ENCODE measurements around the gene CELF2.

Gene CELF2

GRCh38 chr10:11058965-11059364, 41.3 kb downstream of the CELF2 start:
- peak; percentile 31 for DNase-seq (ENCODE audit: low read depth)

DNA sequence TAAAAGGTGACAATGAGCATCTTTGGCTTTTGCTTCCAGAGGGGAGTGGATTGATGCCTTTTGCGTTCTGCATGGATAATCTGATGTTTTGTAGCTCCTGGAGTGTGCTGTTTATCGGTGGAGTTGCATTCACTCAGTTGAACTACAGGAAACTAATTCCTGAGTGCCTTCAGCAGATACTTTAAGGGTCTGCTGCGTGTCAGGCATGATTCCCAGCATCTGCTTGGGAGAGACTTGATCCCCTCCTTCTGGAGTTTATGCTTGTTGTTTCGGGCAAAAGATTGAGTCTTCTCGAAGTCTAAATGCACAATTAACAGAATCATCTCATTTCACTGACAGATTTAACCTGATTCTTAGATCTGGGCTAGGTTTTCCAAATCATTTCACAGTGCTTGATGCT, 46.2 kb downstream of the CELF2 start:
- DNase-seq (ENCODE audit: low read depth) = no peak

DNA sequence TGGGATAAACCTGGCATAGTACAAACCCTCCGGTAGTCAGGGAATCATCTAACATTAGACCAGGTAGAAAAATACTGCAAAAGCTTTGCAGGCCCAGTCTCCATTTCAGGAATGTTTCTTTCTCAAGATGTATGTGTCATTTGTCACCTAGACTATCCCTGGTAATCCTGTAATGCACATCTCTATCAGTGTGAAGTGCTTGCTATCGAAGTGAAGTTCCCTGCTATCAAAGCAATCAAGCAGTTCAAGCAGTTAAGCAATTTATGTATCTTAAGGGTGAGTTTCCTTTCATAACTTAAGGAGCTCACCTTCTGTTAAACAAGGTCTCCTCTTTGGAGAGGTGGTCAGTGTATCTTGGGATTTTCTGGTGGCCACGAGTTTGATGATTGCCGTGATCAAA, 47.2 kb downstream of the CELF2 start:
- no peak for DNase-seq (ENCODE audit: low read depth)

GRCh38 chr10:11065567-11065966, 47.9 kb downstream of the CELF2 start:
- DNase-seq (ENCODE audit: low read depth) = no peak

DNA sequence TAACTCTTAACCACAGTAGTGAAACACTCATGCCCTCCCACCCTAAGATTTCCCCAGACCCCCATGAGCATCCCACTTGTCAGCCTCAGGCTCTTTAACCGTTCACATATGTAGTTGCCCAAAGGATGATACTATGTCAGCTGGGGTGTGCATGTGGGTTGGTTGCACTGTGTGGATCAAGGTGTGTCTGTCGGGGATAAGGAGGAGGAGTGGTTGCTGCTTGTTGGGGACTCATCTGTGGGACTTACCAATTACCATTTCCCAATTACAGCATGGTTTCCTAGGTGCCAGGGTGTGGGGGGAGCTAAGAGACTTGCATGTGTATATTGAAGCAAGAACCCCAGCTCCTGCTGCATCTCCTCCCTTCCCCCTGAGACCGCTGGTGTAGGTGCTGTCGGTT, 48.8 kb downstream of the CELF2 start:
- DNase-seq (ENCODE audit: low read depth) = no peak

DNA sequence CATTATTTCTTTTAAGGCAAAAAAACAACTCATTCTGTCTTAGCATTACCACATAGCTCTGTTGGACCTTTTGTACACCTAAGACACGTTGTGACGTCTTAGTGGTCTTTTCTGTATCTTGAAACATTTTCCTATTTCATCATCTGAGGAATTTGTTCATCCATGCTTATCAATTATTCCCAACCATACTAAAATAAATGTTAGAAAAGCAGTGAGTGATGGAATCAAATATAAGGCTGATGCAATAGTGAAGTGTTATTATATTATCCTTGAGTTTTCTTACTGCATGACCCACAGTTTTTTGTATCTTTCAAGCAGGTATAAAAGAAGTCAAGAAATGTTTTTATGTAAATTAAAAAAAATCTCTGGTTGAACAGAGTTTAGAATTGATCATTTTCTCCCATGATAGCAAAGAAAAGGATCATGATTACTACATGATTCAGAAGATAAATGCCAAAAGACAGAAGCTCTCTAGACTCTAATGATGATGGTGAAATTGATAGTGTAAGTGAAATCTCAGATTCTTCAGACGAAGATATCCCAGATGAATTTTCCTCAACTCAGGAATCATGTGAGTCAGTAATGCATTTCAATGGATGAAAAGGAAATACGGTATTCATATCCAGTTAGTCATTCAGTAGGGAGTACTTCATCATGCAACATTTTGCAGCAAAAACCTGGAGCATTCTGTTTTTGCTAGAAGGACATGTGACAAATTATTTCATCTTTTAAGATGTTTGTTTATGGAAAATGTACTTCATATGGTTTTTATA, 51.4 kb downstream of the CELF2 start:
- no peak for DNase-seq (ENCODE audit: low read depth)

DNA sequence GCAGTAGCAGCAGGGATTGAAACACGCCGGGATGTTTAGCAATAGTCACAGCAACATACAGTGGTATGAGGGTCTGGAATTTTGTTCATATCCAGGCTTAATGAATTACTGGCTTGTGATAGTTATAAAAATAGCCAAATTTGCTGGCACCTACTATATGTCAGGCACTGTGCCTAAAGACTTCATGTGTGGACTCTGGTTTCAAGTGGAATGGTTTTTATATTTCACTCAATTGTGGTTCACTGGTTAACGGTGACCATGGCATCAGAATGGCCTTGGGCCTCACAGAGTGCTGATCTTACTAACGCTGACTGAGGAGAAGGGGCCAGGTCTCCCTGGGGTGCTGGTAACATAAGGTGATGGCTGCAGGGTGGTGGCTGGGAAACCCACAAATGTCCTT, 55.7 kb downstream of the CELF2 start:
- DNase-seq (ENCODE audit: low read depth) = no peak

GRCh38 chr10:11074536-11075267, 57.0 kb downstream of the CELF2 start:
- no peak for DNase-seq (ENCODE audit: low read depth)

- DNase-seq (ENCODE audit: low read depth) = no peak
These were observed 58.5 kb downstream of the CELF2 start for GRCh38 chr10:11076221-11076620.

DNA sequence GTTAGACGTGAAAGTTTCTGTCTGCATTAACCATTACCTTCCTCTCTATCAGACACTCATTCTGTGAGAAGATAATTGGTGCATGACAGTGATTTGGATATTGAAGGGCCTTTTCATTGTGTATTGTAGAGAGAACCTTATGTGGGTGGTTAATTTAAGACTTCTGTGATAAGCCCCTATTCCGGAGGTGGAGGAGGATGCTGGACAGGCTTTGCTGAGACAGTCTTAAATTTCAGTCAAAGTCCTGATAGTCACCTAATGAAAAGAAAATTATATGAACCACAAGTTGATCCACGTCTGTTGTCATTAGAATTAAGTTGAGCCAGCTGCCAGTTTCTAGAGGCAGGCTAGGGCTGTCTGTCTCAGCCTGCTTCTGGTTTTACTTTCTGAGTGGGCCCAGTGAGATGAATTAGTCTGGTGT, 62.9 kb downstream of the CELF2 start:
- DNase-seq (ENCODE audit: low read depth) = no peak

DNA sequence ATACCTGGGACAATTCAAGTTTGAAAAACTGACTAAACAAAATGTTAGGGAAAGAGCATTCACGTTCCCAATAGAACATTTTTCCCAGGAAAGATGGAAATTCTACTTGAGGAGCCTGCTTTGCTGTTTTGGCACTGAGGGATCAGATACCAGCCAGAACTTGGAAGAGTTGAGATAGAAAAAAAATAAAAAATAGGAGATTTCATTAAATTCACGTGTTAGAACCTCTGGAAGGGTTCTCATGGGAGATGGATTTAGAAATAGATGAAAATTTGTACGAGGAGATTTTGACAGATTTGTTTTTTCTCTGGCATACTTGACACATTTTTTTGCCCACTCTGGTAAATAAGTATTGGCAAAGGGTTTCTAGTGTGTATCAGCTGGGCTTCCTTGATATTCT, 63.7 kb downstream of the CELF2 start:
- DNase-seq (ENCODE audit: low read depth) = no peak

DNA sequence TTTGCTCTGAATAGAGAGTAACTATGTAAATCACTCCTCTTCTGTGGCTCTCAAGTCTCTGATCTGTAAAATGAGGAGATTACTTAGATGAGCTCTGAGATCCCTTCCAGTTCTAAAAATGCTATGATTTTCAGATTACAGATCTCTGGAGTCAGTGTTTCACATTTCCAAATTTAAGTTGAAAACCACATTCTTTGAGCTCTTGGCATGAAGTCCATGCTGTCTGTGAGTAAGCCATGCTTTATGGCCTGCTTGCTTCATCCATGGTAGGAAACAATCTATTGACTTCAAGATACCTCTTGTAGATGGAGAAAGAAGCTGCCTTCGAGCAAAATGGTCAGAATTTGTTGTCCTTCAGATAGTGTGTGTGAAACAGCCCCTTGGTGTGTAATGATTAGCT, 64.9 kb downstream of the CELF2 start:
- DNase-seq (ENCODE audit: low read depth) = no peak

- DNase-seq (ENCODE audit: low read depth) = no peak
These were observed 65.4 kb downstream of the CELF2 start for GRCh38 chr10:11083051-11083450.

DNA sequence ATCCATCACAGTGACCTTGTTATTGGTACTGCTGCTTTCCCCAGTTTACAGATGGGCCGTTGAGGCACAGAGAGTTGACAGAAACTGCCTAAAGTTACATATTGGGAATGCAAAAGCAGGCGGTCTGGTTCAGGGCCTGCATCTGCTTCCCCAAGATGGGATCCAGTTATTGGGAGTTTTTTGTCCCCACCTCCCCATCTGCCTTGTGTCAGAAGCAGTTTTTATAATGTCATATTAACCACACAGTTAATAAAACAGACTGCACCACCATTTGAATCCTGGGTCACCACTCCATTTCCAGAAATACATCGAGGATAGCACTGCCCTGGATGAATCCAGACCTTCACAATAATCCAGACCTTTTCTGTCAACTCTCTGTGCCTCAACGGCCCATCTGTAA, 67.9 kb downstream of the CELF2 start:
- no peak for DNase-seq (ENCODE audit: low read depth)

GRCh38 chr10:11086177-11086840, 68.6 kb downstream of the CELF2 start:
- DNase-seq (ENCODE audit: low read depth) = no peak

DNA sequence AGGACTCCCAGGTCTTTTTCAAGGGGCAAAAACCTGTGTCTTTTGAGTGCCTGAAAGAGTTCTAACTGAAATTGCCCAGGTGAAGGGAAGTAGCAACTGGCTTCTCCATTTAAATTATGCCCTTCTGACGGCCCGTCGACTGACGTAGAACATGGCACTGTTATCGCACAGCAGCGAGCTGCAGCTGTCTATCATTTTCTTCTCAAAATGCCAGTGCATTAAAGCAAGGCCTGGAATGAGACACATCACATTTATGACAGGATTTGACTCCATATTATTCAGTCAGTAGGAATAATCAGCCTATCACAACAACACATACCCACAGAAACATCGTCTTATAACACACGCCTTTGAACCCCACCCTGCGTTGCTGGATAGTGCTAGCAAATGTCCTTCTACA, 69.7 kb downstream of the CELF2 start:
- DNase-seq (ENCODE audit: low read depth) = no peak

- no peak for DNase-seq (ENCODE audit: low read depth)
These were observed 71.0 kb downstream of the CELF2 start for GRCh38 chr10:11088709-11089108.

- DNase-seq (ENCODE audit: low read depth) = no peak
These were observed 71.6 kb downstream of the CELF2 start for GRCh38 chr10:11089272-11089671.

DNA sequence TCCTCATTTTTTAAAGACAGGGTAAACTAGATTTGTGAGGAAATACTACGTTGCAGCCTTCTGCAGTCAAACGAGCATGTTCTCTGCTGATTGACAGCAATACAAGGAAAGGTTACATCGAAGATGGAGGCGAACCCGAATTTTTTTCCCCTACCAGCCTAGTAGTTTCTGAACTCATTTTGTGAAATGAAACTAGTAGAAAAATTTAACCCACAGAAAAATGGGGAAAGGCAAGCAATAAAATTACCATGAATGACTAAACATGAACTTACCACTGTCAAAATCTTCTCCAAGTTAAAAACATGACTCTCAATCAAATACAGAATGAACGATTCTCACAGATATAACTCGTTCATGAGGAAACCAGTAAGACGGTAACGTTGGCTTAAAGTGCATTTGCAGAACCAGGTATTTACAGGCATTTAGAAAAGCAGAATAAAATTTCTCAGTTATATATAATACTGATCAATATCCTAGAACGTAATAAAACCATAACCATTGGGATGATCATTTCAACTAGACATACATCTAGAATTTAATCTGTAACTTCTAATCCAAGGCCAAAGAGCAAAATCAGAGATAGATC, 73.9 kb downstream of the CELF2 start:
- DNase-seq (ENCODE audit: low read depth) = no peak

DNA sequence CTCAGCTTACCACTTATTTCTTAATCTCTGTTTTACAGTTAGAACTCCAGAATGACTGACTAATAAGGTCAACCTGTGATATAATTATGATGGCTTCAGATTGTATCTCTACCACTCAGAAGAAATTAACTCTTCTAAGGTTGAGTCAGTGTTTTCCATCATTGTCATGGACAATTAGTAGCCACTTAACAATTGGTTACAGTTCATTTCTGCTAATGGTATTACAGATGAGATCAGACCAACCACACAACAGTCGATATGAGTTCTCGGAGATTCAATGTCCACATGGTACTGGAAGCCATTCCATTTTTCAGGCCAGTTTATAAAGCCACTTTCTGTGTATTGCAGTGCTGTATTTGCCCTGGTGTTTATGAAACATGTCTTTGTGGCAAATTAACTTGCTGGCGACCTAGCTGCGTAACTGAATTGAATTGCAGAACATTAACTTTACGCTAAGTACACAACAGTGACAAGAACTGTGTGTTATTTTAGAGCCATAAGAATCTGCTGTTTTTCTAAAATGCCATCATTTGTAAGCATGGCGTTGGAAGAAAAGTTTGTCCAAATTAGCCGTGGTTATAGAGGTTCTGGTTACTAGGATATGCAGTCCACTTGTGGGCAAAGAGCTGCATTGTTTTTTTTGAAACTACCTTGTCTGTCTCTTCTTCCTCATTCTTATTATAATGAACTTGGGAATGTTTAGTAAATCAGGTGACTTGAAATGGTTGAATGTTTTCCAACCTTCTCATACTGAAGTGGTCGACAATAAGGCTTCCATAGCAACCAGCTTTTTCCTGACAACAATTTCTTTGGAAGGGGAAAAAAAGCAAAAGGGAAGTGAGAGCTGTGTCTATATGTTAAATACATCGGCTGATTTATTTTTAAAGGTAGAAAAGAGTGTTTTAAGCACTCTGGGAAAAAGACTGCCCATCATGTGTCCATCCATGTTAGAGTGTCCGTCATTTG, 76.4 kb downstream of the CELF2 start:
- no peak for DNase-seq (ENCODE audit: low read depth)

DNA sequence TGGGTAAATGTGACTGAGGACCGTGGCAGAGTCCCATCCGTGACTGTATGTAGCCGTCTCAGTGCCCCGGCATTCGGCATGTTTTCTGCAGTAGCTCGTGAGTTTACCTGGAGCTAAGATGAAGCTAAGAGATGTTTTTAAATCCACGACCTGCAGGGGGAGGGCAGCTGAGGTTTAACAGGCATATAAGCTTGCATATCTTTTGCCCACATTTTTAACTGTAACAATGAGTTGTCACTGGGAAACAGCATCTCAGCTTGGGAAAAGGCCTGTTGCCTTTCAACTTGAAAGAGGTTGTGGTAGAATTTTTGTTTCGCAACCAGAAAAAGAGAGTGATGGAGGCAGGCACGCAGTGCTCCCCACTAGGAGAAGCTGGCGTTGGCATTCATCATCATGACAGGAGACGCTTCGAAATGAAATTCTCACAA, 77.7 kb downstream of the CELF2 start:
- DNase-seq (ENCODE audit: low read depth) = no peak

- no peak for DNase-seq (ENCODE audit: low read depth)
These were observed 78.8 kb downstream of the CELF2 start for GRCh38 chr10:11096422-11096821.
